Neutrophil (primary cell): Measurements from ENCODE around the gene SGSM2.

ENCODE experiments used
- H3K27ac ChIP-seq: fragments of 200-600 bp; sonication (generic); 2 replicates; pipeline ENCODE4 v1.5.1; 2016; ENCODE audit warnings: mild to moderate bottlenecking, moderate library complexity
- H3K27me3 ChIP-seq: fragments of 200-600 bp; sonication (generic); 2 replicates; pipeline ENCODE4 v1.6.0; 2016; ENCODE audit warnings: mild to moderate bottlenecking
- H3K36me3 ChIP-seq: fragments of 200-600 bp; sonication (generic); 2 replicates; pipeline ENCODE4 v1.5.1; 2017
- H3K4me1 ChIP-seq, 2 experiments: fragments of 200-600 bp in 1 of 2; sonication (generic) in 1 of 2; 1 replicate in 1 of 2; 2 replicates in 1 of 2; pipeline versions ENCODE4 v1.5.1 to v1.6.1; 2013 to 2016; ENCODE audit warnings: low read depth in 1 of 2, low read length in 1 of 2, mild to moderate bottlenecking in 1 of 2, moderate library complexity in 1 of 2; ENCODE audit not compliant: control insufficient read depth in 1 of 2, insufficient read depth in 1 of 2
- H3K4me3 ChIP-seq, 2 experiments: fragments of 200-600 bp in 1 of 2; sonication (generic) in 1 of 2; 1 replicate in 1 of 2; 2 replicates in 1 of 2; pipeline ENCODE4 v1.5.1; 2013 to 2016; ENCODE audit warnings: low read depth in 1 of 2, low read length in 1 of 2, mild to moderate bottlenecking in 1 of 2, moderate library complexity in 1 of 2
- H3K9me3 ChIP-seq: fragments of 200-600 bp; sonication (generic); 2 replicates; pipeline ENCODE4 v1.5.1; 2016
- CTCF ChIP-seq: fragments of 200-600 bp; sonication (generic); IDR thresholded peaks from 2 replicates; pipeline ENCODE4 v1.5.1; 2016; ENCODE audit warnings: antibody characterized with exemption

SGSM2 gene

GRCh38 chr17:2369551-2370210, 32.4 kb downstream of the SGSM2 start:
- Histone ChIP-seq H3K27me3 (no peaks in the 10 kb centered on the region), H3K27ac (no peak overlapping the region), H3K4me1 (peaks cover 13 to 15% of the 10 kb centered on the region in 2 experiments), H3K36me3 (peaks cover 65% of the 10 kb centered on the region), H3K4me3 (no peak overlapping the region), H3K9me3 (no peaks in the 10 kb centered on the region)
- TF ChIP-seq CTCF: no peak

- Histone ChIP-seq H3K4me1 (peaks cover 13 to 15% of the 10 kb centered on the region in 2 experiments), H3K4me3 (no peak overlapping the region), H3K36me3 (peaks cover 65% of the 10 kb centered on the region), H3K27me3 (no peaks in the 10 kb centered on the region), H3K27ac (no peak overlapping the region), H3K9me3 (no peaks in the 10 kb centered on the region)
- no peak for TF ChIP-seq CTCF
These were observed 32.9 kb downstream of the SGSM2 start for GRCh38 chr17:2370211-2370589.

GRCh38 chr17:2371183-2372130, 34.2 kb downstream of the SGSM2 start:
- Histone ChIP-seq H3K4me1 (peaks cover 13 to 15% of the 10 kb centered on the region in 2 experiments), H3K9me3 (no peaks in the 10 kb centered on the region), H3K27ac (no peak overlapping the region), H3K4me3 (no peak overlapping the region), H3K27me3 (no peaks in the 10 kb centered on the region), H3K36me3 (peaks cover 67% of the 10 kb centered on the region)
- no peak for TF ChIP-seq CTCF

GRCh38 chr17:2372180-2372579, 34.9 kb downstream of the SGSM2 start:
- Histone ChIP-seq H3K27me3 (no peaks in the 10 kb centered on the region), H3K4me1 (peaks cover 13 to 15% of the 10 kb centered on the region in 2 experiments), H3K27ac (no peak overlapping the region), H3K9me3 (no peaks in the 10 kb centered on the region), H3K36me3 (peaks cover 67% of the 10 kb centered on the region), H3K4me3 (no peak overlapping the region)
- no peak for TF ChIP-seq CTCF

GRCh38 chr17:2372681-2373080, 35.4 kb downstream of the SGSM2 start:
- H3K9me3 ChIP-seq: no peaks in the 10 kb centered on the region
- H3K27me3 ChIP-seq: no peaks in the 10 kb centered on the region
- H3K36me3 ChIP-seq: peaks cover 65% of the 10 kb centered on the region
- H3K4me1 ChIP-seq: peaks cover 13 to 15% of the 10 kb centered on the region in 2 experiments
- no peak overlapping the region for H3K27ac ChIP-seq
- no peak overlapping the region for H3K4me3 ChIP-seq
- TF ChIP-seq CTCF: no peak
